GM23248 (cell line): Measurements from ENCODE around the gene CNTNAP5. TPM values are rescaled to one million over a fixed set of nuclear protein-coding genes. Genes with fewer than 3 reads are reported as not detected.

Source experiments
- DNase-seq: peaks from one replicate; pipeline ENCODE4 v3.0.0-alpha.2; 2015
- H2AFZ ChIP-seq: fragments of 200-600 bp; sonication (generic); 2 replicates; pipeline ENCODE4 v1.6.1; 2016; ENCODE audit warnings: antibody characterized with exemption
- H3F3A ChIP-seq: fragments of 200-600 bp; sonication (generic); 2 replicates; pipeline ENCODE4 v1.6.1; 2016; ENCODE audit warnings: mild to moderate bottlenecking, antibody characterized with exemption, mixed run types; ENCODE audit not compliant: insufficient read depth
- H3K27ac ChIP-seq: fragments of 200-600 bp; sonication (generic); 2 replicates; pipeline ENCODE4 v1.5.1; 2016; ENCODE audit warnings: mild to moderate bottlenecking
- H3K27me3 ChIP-seq: fragments of 200-600 bp; sonication (generic); replicated peaks from 2 replicates; pipeline ENCODE4 v1.6.1; 2016; ENCODE audit warnings: mild to moderate bottlenecking; ENCODE audit not compliant: insufficient read depth
- H3K36me3 ChIP-seq: fragments of 200-600 bp; sonication (generic); 2 replicates; pipeline ENCODE4 v1.6.1; 2016; ENCODE audit warnings: low read depth, mild to moderate bottlenecking
- H3K4me1 ChIP-seq: fragments of 200-600 bp; sonication (generic); 2 replicates; pipeline ENCODE4 v1.6.1; 2016; ENCODE audit warnings: mild to moderate bottlenecking; ENCODE audit not compliant: insufficient read depth
- H3K4me2 ChIP-seq: fragments of 200-600 bp; sonication (generic); one replicate; pipeline ENCODE4 v1.6.1; 2016; ENCODE audit warnings: mild to moderate bottlenecking; ENCODE audit not compliant: unreplicated experiment
- H3K4me3 ChIP-seq: fragments of 200-600 bp; sonication (generic); 2 replicates; pipeline ENCODE4 v1.5.1; 2016; ENCODE audit warnings: mild to moderate bottlenecking
- H3K79me2 ChIP-seq: fragments of 200-600 bp; sonication (generic); 2 replicates; pipeline ENCODE4 v1.6.1; 2016; ENCODE audit warnings: mild to moderate bottlenecking; ENCODE audit not compliant: insufficient read depth
- H3K9ac ChIP-seq: fragments of 200-600 bp; sonication (generic); 2 replicates; pipeline ENCODE4 v1.6.1; 2016; ENCODE audit warnings: mild to moderate bottlenecking
- H3K9me2 ChIP-seq: fragments of 200-600 bp; sonication (generic); 2 replicates; pipeline ENCODE4 v1.6.1; 2016; ENCODE audit warnings: mixed run types, mild to moderate bottlenecking, moderate library complexity; ENCODE audit not compliant: insufficient read depth
- H3K9me3 ChIP-seq: fragments of 200-600 bp; sonication (generic); one replicate; pipeline ENCODE4 v1.6.1; 2017; ENCODE audit warnings: low read depth
- H4K20me1 ChIP-seq: fragments of 200-600 bp; sonication (generic); 2 replicates; pipeline ENCODE4 v1.6.0; 2016; ENCODE audit not compliant: insufficient read depth
- EZH2 ChIP-seq: fragments of 200-600 bp; sonication (generic); IDR thresholded peaks from 2 replicates; pipeline ENCODE4 v1.6.1; 2018; ENCODE audit warnings: antibody characterized with exemption, mild to moderate bottlenecking; ENCODE audit not compliant: insufficient read depth, poor library complexity, severe bottlenecking
- EZH2phosphoT487 ChIP-seq: fragments of 200-600 bp; sonication (generic); IDR thresholded peaks from 2 replicates; pipeline ENCODE4 v1.6.1; 2018; ENCODE audit warnings: antibody characterized with exemption, moderate library complexity, mild to moderate bottlenecking, low read depth; ENCODE audit not compliant: insufficient read depth
- WGBS, 2 experiments: methylation state at CpG; one replicate each; pipeline ENCODE4 v1.1.6; 2015 to 2017; ENCODE audit warnings: low lambda C conversion rate in 2 of 2, low coverage in 1 of 2; ENCODE audit errors: missing lambda C conversion rate in 2 of 2; 5-methylcytosine and 5-hydroxymethylcytosine counted together
- in situ Hi-C: fragments of 300-500 bp; cut with MboI; formaldehyde crosslinking; loops from 2 replicates; pipeline ENCODE4 v1.15.0; 2020
- polyA plus RNA-seq: library from polyadenylated mRNA; unstranded; fragments of >200 nt; fragmentation: Nextera tagmentation; extraction: Ambion mirVana; gene quantifications from 2 replicates; pipeline ENCODE4 v1.2.1, GENCODE V29; 2016
- total RNA-seq: library from RNA; depleted of rRNA; stranded (reverse); fragments of >200 nt; shearing (Covaris generic); gene quantifications from 2 replicates; pipeline ENCODE4 v1.2.3, GENCODE V29; 2014

The CNTNAP5 gene
- total and polyA plus RNA-seq, 2 experiments from 2014 or later: not detected

GRCh38 chr2:124542932-124543640 lies 518.0 kb downstream of the CNTNAP5 start:
- TF ChIP-seq EZH2 (no peak), EZH2phosphoT487 (no peak)
- Histone ChIP-seq H4K20me1 (no peaks in the 10 kb centered on the region), H3F3A (no peaks in the 10 kb centered on the region), H3K4me2 (no peak overlapping the region), H3K36me3 (no peaks in the 10 kb centered on the region), H3K79me2 (no peaks in the 10 kb centered on the region), H3K4me1 (no peaks in the 10 kb centered on the region), H3K27me3 (no peaks in the 10 kb centered on the region), H3K27ac (no peak overlapping the region), H3K9me3 (no peaks in the 10 kb centered on the region), H3K9ac (no peak overlapping the region), H3K9me2 (no peaks in the 10 kb centered on the region), H2AFZ (no peak overlapping the region), H3K4me3 (no peak overlapping the region)
- in situ Hi-C loops: no loop called here
- DNase-seq: no peak
- WGBS, 2 experiments: 7 to 10% methylated on average over 10 of the region's 10 CpGs

- no peak for DNase-seq
- WGBS, 2 experiments: 5 to 16% methylated on average over 3 of the region's 3 CpGs
- H3K9ac ChIP-seq: no peak overlapping the region
- no peaks in the 10 kb centered on the region for H3K27me3 ChIP-seq
- no peaks in the 10 kb centered on the region for H3K79me2 ChIP-seq
- H3K4me2 ChIP-seq: no peak overlapping the region
- no peaks in the 10 kb centered on the region for H3K9me2 ChIP-seq
- no peak overlapping the region for H3K27ac ChIP-seq
- H3F3A ChIP-seq: no peaks in the 10 kb centered on the region
- no peaks in the 10 kb centered on the region for H3K4me1 ChIP-seq
- H2AFZ ChIP-seq: no peak overlapping the region
- H3K4me3 ChIP-seq: no peak overlapping the region
- no peaks in the 10 kb centered on the region for H3K36me3 ChIP-seq
- TF ChIP-seq EZH2phosphoT487: no peak
- no peak for TF ChIP-seq EZH2
- H3K9me3 ChIP-seq: no peaks in the 10 kb centered on the region
- no peaks in the 10 kb centered on the region for H4K20me1 ChIP-seq
- in situ Hi-C loops: no loop called here
Observed at GRCh38 chr2:124547700-124548099, 522.6 kb downstream of the CNTNAP5 start.

DNA sequence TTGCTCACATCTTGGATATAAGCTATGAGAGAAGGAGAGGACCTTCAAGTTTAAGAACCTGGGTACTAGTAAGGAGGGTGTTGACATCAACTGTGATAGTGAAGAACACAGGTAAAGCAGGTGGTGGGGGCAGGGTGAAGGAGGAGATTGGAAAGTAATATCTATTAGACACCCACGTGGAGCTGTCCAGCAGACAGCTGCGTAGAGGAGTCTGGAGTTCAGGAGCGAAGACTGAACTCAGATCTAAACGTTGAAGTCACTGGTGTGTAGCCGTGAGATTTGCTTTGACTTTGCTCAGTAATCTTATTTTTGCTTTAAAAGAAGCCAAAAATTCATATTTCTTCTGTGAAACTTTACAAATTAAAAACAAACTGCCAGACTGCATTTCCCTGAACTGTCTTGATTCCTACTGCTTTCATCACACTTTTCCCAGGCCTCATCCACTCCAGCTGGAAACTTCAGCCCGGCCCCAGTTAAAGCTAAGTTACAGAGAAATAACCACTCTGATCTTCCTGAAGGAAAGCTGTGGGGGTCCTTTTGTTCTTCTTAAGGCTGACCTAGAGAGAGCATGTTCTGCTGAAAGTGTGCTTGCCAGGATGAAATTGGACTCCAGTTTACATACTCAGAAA lies 533.3 kb downstream of the CNTNAP5 start:
- TF ChIP-seq EZH2phosphoT487: no peak
- TF ChIP-seq EZH2: no peak
- DNase-seq: no peak
- H3K36me3 ChIP-seq: no peaks in the 10 kb centered on the region
- 15% methylated on average over 6 of the region's 6 CpGs for WGBS, 2 experiments
- H3K27ac ChIP-seq: no peak overlapping the region
- no peaks in the 10 kb centered on the region for H3K9me3 ChIP-seq
- H3F3A ChIP-seq: no peaks in the 10 kb centered on the region
- no peak overlapping the region for H3K9ac ChIP-seq
- no peaks in the 10 kb centered on the region for H4K20me1 ChIP-seq
- in situ Hi-C loops: no loop called here
- H3K4me1 ChIP-seq: no peaks in the 10 kb centered on the region
- H3K4me2 ChIP-seq: no peak overlapping the region
- H3K79me2 ChIP-seq: no peaks in the 10 kb centered on the region
- no peak overlapping the region for H3K4me3 ChIP-seq
- no peaks in the 10 kb centered on the region for H3K9me2 ChIP-seq
- H2AFZ ChIP-seq: no peak overlapping the region
- H3K27me3 ChIP-seq: no peaks in the 10 kb centered on the region

GRCh38 chr2:124559236-124559635 lies 534.1 kb downstream of the CNTNAP5 start:
- WGBS, 2 experiments: 5 to 9% methylated on average over 2 of the region's 2 CpGs
- Histone ChIP-seq H3K27me3 (no peaks in the 10 kb centered on the region), H3K4me3 (no peak overlapping the region), H3K4me1 (no peaks in the 10 kb centered on the region), H3K9me2 (no peaks in the 10 kb centered on the region), H3K9ac (no peak overlapping the region), H3K27ac (no peak overlapping the region), H3K9me3 (no peaks in the 10 kb centered on the region), H2AFZ (no peak overlapping the region), H3K79me2 (no peaks in the 10 kb centered on the region), H3K36me3 (no peaks in the 10 kb centered on the region), H4K20me1 (no peaks in the 10 kb centered on the region), H3K4me2 (no peak overlapping the region), H3F3A (no peaks in the 10 kb centered on the region)
- in situ Hi-C loops: no loop called here
- no peak for DNase-seq
- TF ChIP-seq EZH2: no peak
